ENCODE data around the gene ACP3.

ACP3 gene

GRCh38 chr3:132378846-132379245 lies 61.6 kb downstream of the ACP3 start:
- Histone ChIP-seq H2AFZ (ENCODE audit: low read depth) (no peak overlapping the region), H3K36me3 (ENCODE audit: insufficient read depth) (no peaks in the 10 kb centered on the region), H3K4me1 (ENCODE audit: low read depth, poor library complexity, severe bottlenecking) (peaks cover 14% of the 10 kb centered on the region), H3K79me2 (ENCODE audit: insufficient read depth, low read depth) (no peaks in the 10 kb centered on the region), H4K20me1 (ENCODE audit: insufficient read depth) (no peaks in the 10 kb centered on the region), H3K4me3 (IDR thresholded peaks at IDR 0.05; ENCODE audit: insufficient read depth, low read depth, low read length) (no peak overlapping the region), H3K27me3 (ENCODE audit: insufficient read depth, low read depth) (no peaks in the 10 kb centered on the region), H3K27ac (no peak overlapping the region), H3K9ac (no peak overlapping the region), H3K4me2 (no peak overlapping the region)
- no peak for TF ChIP-seq CTCF (conservative IDR thresholded peaks at IDR 0.05; ENCODE audit: low read depth, low read length)

GRCh38 chr3:132380920-132381319 lies 63.7 kb downstream of the ACP3 start:
- no peaks in the 10 kb centered on the region for H3K27me3 ChIP-seq (ENCODE audit: insufficient read depth, low read depth)
- H3K4me2 ChIP-seq: peak overlapping the region; percentile 29; the same call in 1 of the 2 replicates

GRCh38 chr3:132381348-132381944 lies 64.2 kb downstream of the ACP3 start:
- Histone ChIP-seq H3K36me3 (ENCODE audit: insufficient read depth) (no peaks in the 10 kb centered on the region), H4K20me1 (ENCODE audit: insufficient read depth) (no peaks in the 10 kb centered on the region), H2AFZ (ENCODE audit: low read depth) (0 out of 2 replicates have a peak overlapping the region, but pooled peaks have one; percentile 3), H3K79me2 (ENCODE audit: insufficient read depth, low read depth) (no peaks in the 10 kb centered on the region), H3K4me2 (peak overlapping the region; percentile 29; the same call in 1 of the 2 replicates), H3K4me1 (ENCODE audit: low read depth, poor library complexity, severe bottlenecking) (peaks cover 14% of the 10 kb centered on the region), H3K27ac (no peak overlapping the region), H3K27me3 (ENCODE audit: insufficient read depth, low read depth) (no peaks in the 10 kb centered on the region), H3K9ac (no peak overlapping the region), H3K4me3 (IDR thresholded peaks at IDR 0.05; ENCODE audit: insufficient read depth, low read depth, low read length) (no peak overlapping the region)
- no peak for TF ChIP-seq CTCF (conservative IDR thresholded peaks at IDR 0.05; ENCODE audit: low read depth, low read length)

More at GRCh38 chr3:132380920-132381319, 63.7 kb downstream of the ACP3 start:
- no peak overlapping the region for H3K4me3 ChIP-seq (IDR thresholded peaks at IDR 0.05; ENCODE audit: insufficient read depth, low read depth, low read length)
- no peak for TF ChIP-seq CTCF (conservative IDR thresholded peaks at IDR 0.05; ENCODE audit: low read depth, low read length)
- no peaks in the 10 kb centered on the region for H3K79me2 ChIP-seq (ENCODE audit: insufficient read depth, low read depth)
- H3K9ac ChIP-seq: no peak overlapping the region
- H3K36me3 ChIP-seq (ENCODE audit: insufficient read depth): no peaks in the 10 kb centered on the region
- H2AFZ ChIP-seq (ENCODE audit: low read depth): 0 out of 2 replicates have a peak overlapping the region, but pooled peaks have one; percentile 3
- no peak overlapping the region for H3K27ac ChIP-seq
- H4K20me1 ChIP-seq (ENCODE audit: insufficient read depth): no peaks in the 10 kb centered on the region
- H3K4me1 ChIP-seq (ENCODE audit: low read depth, poor library complexity, severe bottlenecking): peaks cover 14% of the 10 kb centered on the region

GRCh38 chr3:132382267-132382666 lies 65.1 kb downstream of the ACP3 start:
- Histone ChIP-seq H2AFZ (ENCODE audit: low read depth) (no peak overlapping the region), H3K27ac (no peak overlapping the region), H4K20me1 (ENCODE audit: insufficient read depth) (no peaks in the 10 kb centered on the region)

More at GRCh38 chr3:132382267-132382666, 65.1 kb downstream of the ACP3 start:
- Histone ChIP-seq H3K27me3 (ENCODE audit: insufficient read depth, low read depth) (no peaks in the 10 kb centered on the region), H3K4me2 (no peak overlapping the region), H3K36me3 (ENCODE audit: insufficient read depth) (no peaks in the 10 kb centered on the region), H3K4me3 (IDR thresholded peaks at IDR 0.05; ENCODE audit: insufficient read depth, low read depth, low read length) (no peak overlapping the region), H3K4me1 (ENCODE audit: low read depth, poor library complexity, severe bottlenecking) (peaks cover 14% of the 10 kb centered on the region), H3K79me2 (ENCODE audit: insufficient read depth, low read depth) (no peaks in the 10 kb centered on the region), H3K9ac (no peak overlapping the region)
- no peak for TF ChIP-seq CTCF (conservative IDR thresholded peaks at IDR 0.05; ENCODE audit: low read depth, low read length)
